Measurements from ENCODE around the gene FBLN2.

The FBLN2 gene

DNA sequence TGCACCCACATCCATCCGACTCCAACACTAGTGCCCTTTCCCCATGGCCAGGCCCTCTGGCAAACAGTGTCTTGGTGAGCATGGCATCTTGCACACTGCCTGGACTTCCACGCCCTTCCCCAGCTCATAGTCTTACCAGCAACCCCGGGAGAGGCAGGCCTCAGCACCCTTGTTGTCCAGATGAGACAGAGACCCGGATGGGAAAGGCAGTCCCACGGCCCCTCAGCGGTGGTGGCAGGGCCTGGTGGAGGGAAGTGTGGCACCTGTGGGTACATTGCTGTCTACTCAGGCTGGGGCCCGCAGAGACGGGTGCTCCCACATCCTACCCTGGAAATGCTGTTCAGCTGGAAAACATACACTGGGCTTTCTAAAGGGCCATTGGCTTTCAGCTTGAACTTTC lies 40.4 kb upstream of the FBLN2 start:
- Histone ChIP-seq H3K27me3 (ENCODE audit: insufficient read depth, low read length, poor library complexity) (no peaks in the 10 kb centered on the region), H3K9ac (ENCODE audit: low read depth, low read length) (no peak overlapping the region), H2AFZ (ENCODE audit: low read depth, low read length) (no peak overlapping the region), H3K4me1 (ENCODE audit: insufficient read depth, low read length) (no peaks in the 10 kb centered on the region), H3K27ac (ENCODE audit: low read length) (no peak overlapping the region), H3K36me3 (ENCODE audit: insufficient read depth, low read length) (no peaks in the 10 kb centered on the region), H3K79me2 (ENCODE audit: insufficient read depth, low read length) (no peaks in the 10 kb centered on the region), H3K4me3 (ENCODE audit: low read depth in 1 of 2, low read length in 2 of 2) (no peak overlapping the region), H3K4me2 (ENCODE audit: insufficient read depth, low read length) (no peak overlapping the region), H4K20me1 (ENCODE audit: insufficient read depth, low read length) (no peaks in the 10 kb centered on the region), H3K9me3 (ENCODE audit: insufficient read depth, low read length, severe bottlenecking) (no peaks in the 10 kb centered on the region)
- no peak for DNase-seq
- TF ChIP-seq, protein P1, sequence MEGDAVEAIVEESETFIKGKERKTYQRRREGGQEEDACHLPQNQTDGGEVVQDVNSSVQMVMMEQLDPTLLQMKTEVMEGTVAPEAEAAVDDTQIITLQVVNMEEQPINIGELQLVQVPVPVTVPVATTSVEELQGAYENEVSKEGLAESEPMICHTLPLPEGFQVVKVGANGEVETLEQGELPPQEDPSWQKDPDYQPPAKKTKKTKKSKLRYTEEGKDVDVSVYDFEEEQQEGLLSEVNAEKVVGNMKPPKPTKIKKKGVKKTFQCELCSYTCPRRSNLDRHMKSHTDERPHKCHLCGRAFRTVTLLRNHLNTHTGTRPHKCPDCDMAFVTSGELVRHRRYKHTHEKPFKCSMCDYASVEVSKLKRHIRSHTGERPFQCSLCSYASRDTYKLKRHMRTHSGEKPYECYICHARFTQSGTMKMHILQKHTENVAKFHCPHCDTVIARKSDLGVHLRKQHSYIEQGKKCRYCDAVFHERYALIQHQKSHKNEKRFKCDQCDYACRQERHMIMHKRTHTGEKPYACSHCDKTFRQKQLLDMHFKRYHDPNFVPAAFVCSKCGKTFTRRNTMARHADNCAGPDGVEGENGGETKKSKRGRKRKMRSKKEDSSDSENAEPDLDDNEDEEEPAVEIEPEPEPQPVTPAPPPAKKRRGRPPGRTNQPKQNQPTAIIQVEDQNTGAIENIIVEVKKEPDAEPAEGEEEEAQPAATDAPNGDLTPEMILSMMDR (IDR thresholded peaks at IDR 0.05; ENCODE audit: borderline replicate concordance, extremely low read depth, low read length, poor library complexity, severe bottlenecking) = no peak
- TF ChIP-seq EZH2 (IDR thresholded peaks at IDR 0.05; ENCODE audit: borderline replicate concordance, low read depth, low read length, severe bottlenecking) = no peak
- no peak for ATAC-seq (ENCODE audit: insufficient read depth, low read depth)

DNA sequence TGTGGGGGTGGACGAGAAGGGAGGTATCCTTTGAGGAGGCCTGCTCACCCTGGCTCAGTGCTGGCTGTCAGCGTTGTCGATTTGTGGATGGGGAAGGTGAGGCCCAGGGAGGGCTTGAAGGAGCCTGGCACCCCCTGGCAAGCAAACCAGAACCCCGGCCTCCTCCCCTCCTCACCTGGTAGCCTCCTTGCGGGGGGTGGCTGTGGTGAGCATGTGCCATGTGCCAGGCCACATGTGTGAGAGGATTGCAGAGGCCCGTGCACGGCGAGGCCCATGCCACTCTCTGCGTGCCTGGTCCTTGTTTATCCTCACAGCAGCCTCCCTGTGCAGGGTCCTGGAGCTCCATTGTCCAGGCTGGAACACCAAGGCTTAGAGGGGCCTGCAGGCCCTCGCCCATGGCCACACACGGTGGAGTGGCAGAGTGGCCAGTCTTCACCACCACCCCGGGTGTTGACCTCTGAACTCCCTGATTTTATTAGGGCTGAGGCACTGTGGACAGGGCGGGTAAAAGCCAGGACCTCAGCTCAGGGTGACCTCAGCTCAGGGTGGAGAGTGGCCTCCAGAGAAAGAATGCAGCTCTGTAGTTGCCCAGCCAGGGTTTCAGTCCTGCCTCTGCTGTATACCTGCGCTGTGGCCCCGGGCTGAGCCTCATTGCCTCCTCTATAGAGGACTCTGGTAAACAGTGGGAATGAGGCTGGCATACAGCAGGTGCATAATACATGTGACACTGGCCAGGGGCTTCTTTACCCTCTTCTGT lies 39.7 kb upstream of the FBLN2 start:
- Histone ChIP-seq H3K79me2 (ENCODE audit: insufficient read depth, low read length) (no peaks in the 10 kb centered on the region), H3K9me3 (ENCODE audit: insufficient read depth, low read length, severe bottlenecking) (no peaks in the 10 kb centered on the region), H3K4me3 (ENCODE audit: low read depth in 1 of 2, low read length in 2 of 2) (no peak overlapping the region), H3K4me2 (ENCODE audit: insufficient read depth, low read length) (no peak overlapping the region), H2AFZ (ENCODE audit: low read depth, low read length) (no peak overlapping the region), H3K27me3 (ENCODE audit: insufficient read depth, low read length, poor library complexity) (no peaks in the 10 kb centered on the region), H3K4me1 (ENCODE audit: insufficient read depth, low read length) (no peaks in the 10 kb centered on the region), H3K27ac (ENCODE audit: low read length) (no peak overlapping the region), H3K9ac (ENCODE audit: low read depth, low read length) (no peak overlapping the region), H4K20me1 (ENCODE audit: insufficient read depth, low read length) (no peaks in the 10 kb centered on the region), H3K36me3 (ENCODE audit: insufficient read depth, low read length) (no peaks in the 10 kb centered on the region)
- no peak for DNase-seq
- ATAC-seq (ENCODE audit: insufficient read depth, low read depth) = no peak
- no peak for TF ChIP-seq EZH2 (IDR thresholded peaks at IDR 0.05; ENCODE audit: borderline replicate concordance, low read depth, low read length, severe bottlenecking)
- TF ChIP-seq, protein P1 (IDR thresholded peaks at IDR 0.05; ENCODE audit: borderline replicate concordance, extremely low read depth, low read length, poor library complexity, severe bottlenecking) = no peak

DNA sequence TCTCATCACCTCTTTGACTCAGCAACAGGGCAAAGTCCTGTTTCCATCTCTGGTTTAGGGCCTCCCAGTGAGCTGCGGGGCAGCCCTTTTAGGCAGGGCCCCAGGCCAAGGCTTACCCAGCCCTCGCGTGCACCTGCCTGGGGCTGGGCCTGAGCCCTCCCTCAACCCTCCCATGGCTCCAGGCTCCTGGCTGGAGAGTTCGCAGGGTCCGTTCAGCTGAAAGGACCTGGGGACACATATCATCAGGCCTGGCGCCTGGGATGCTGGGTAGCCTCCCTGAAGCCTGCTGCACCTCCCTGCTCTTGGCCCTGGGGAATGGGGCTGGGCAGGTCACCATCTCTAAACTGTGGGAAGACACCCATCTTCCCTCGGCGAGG lies 39.1 kb upstream of the FBLN2 start:
- H3K27me3 ChIP-seq (ENCODE audit: insufficient read depth, low read length, poor library complexity) = no peaks in the 10 kb centered on the region
- H3K79me2 ChIP-seq (ENCODE audit: insufficient read depth, low read length) = no peaks in the 10 kb centered on the region
- no peak overlapping the region for H3K4me3 ChIP-seq (ENCODE audit: low read depth in 1 of 2, low read length in 2 of 2)
- DNase-seq = no peak
- H2AFZ ChIP-seq (ENCODE audit: low read depth, low read length) = no peak overlapping the region
- no peaks in the 10 kb centered on the region for H3K36me3 ChIP-seq (ENCODE audit: insufficient read depth, low read length)
- H3K4me1 ChIP-seq (ENCODE audit: insufficient read depth, low read length) = no peaks in the 10 kb centered on the region
- no peak overlapping the region for H3K9ac ChIP-seq (ENCODE audit: low read depth, low read length)
- H3K27ac ChIP-seq (ENCODE audit: low read length) = no peak overlapping the region
- TF ChIP-seq EZH2 (IDR thresholded peaks at IDR 0.05; ENCODE audit: borderline replicate concordance, low read depth, low read length, severe bottlenecking) = no peak
- TF ChIP-seq, protein P1 (IDR thresholded peaks at IDR 0.05; ENCODE audit: borderline replicate concordance, extremely low read depth, low read length, poor library complexity, severe bottlenecking) = no peak
- no peak overlapping the region for H3K4me2 ChIP-seq (ENCODE audit: insufficient read depth, low read length)
- ATAC-seq (ENCODE audit: insufficient read depth, low read depth) = no peak
- no peaks in the 10 kb centered on the region for H4K20me1 ChIP-seq (ENCODE audit: insufficient read depth, low read length)
- H3K9me3 ChIP-seq (ENCODE audit: insufficient read depth, low read length, severe bottlenecking) = no peaks in the 10 kb centered on the region
